Pulmonary artery endothelial cell (primary cell): ENCODE measurements around the gene CCM2. TPM values are rescaled to one million over a fixed set of nuclear protein-coding genes. Genes with fewer than 3 reads are reported as not detected.
A peak's percentile ranks its signal among the peaks of the same experiment; 100 is the strongest.
"Not testable (repeated sequence)": the region's sequence is repeated elsewhere in the genome, so short reads cannot be mapped to it uniquely, and the experiment has no call there.

Experiments used
- DNase-seq: peaks from one replicate; pipeline ENCODE4 v3.0.0-alpha.2; 2011; ENCODE audit warnings: low read depth, low spot score
- total RNA-seq: library from RNA; depleted of rRNA; stranded (reverse); fragments of >200 nt; gene quantifications from 2 replicates; pipeline ENCODE4 v1.2.3, GENCODE V29; 2014

CCM2 gene
- total RNA-seq, 1 donor from 2014 or later: 74.8 TPM

DNA sequence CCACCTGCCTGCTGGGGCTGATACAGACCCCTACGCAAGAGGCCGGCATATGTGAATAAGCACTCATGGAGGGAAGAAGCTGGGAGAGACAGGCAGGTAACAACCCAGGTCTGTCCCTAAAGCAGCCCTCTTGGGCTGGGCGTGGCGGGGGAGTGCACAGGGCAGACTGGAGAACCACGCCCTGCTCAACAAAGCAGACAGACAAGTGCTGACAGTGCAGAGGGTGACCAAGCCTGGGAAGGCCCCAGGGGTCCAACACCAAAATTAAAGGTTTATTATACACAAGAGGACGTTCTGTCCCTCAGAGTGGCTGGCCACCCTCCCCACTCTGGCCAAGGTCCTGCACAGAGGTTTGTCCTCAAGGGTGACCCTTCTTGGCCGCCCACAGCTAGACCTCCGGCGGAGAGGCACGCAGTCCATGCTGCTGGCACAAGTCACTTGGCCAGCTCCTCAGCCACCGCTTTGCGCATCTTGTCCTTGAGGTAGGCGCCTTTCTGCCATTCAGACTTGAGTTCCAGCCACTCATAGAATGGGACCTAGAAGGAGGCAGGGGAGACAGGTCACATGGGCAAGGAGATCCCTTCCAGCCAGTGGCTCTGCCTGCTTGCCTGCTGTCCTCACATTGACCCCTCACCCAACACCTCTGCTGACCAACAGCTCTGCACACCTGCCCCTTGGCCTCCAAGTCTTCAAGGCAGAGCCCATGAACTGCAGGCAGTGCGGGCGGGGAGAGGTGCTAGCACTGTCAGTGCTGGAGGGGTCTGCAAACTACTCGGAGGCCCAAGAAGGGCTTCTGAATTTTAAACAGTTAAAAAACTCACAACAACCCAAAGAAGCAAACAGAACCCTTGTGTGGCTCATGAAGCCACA lies 100.1 kb downstream of the CCM2 start:
- no peak for DNase-seq

DNA sequence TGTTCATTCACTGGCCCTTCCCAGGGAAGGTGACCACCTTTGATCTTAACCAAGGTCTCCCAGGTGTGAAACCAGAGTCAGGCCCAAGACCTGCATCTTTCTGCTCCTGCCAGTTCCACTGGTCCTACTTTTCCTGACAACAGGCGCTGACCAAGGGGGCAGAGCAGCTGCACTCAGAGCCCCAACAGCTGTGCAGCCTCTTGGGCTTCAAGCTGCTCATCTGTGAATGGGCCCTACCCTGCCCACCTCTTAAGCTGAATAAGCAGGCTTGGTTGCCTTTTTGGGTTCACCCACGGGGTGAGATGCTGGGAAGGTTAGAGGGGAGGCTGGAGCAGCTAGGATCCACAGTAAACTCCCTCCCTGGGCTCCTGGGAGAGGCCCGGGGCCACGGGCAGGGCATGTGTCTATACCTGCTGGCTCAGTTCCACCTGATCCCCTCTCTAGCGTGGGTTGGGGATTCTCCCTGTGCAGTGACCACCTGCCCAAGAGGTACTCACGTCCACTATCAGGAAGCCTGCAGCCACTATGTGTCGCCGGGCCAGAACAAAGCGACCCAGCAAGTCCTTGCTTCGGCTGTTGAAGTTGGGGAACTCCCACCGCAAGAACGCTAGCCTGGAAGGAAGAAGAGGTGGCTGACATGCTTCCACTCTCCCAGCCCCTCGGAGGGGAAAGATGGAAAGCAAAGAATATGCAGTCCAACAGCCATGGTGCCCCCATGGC lies 100.9 kb downstream of the CCM2 start:
- no peak for DNase-seq

DNA sequence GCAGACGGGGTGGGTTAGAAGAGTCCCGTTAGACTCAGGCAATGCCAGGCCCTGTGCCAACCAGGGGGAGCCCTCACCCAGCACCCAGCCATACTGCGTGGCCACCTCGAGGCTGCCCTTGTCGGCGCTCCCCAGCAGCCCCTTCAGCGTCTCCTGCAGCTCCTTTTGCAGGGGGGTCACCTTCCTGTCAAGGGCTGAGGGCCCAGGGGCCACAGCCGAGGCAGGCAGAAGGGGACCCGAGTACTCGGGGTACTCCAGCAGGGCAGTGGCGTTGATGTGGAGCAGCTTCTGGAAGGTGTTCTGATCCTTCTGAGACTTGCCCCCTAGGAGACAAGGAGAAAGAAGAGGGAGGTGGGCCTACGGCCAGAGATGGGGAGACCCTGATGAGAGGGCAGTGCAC lies 101.7 kb downstream of the CCM2 start:
- no peak for DNase-seq

DNA sequence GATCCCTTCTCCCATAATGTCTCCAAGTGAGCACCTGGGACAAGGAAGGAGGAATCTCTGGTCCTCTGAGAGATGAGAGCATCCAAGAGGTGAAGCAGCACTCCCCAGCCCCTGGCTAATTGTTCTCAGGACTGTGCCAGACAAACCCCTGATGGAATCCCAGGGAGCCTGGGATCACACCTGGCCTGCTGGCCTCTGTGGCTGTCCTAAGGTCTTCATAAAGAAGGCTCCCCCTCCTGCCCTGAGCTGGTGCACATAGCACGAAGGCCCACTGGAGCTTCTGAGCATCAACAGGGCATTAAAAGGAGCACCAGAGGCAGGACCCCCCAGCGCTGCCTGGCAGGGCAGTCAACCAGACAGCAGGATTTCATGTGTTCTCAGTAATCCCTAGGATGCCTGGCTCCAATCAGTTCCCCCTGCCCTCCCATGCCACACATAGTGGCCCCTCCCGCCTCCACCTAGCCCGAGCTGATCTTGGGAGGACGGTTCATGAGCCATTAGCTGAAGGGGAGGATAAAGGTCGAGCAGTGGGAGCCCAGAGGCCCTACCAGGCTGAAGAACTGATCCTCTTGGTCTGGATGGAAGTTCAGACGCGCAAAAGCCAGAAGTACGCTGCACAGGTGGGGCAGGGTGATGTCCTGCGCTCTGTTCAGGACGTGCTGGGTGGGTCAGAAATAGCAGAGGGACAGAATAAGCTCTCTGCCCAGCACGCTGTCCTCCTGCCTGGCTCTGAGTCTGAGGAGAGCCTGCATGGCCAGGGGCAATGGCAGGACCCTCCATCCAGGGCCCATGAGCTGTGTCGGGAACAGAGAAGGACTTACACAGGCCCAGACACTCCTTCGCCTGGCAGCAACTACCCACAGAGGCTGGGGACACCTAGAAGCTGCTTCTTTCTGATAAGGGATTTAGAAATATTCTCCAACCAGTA lies 103.0 kb downstream of the CCM2 start:
- no peak for DNase-seq

DNA sequence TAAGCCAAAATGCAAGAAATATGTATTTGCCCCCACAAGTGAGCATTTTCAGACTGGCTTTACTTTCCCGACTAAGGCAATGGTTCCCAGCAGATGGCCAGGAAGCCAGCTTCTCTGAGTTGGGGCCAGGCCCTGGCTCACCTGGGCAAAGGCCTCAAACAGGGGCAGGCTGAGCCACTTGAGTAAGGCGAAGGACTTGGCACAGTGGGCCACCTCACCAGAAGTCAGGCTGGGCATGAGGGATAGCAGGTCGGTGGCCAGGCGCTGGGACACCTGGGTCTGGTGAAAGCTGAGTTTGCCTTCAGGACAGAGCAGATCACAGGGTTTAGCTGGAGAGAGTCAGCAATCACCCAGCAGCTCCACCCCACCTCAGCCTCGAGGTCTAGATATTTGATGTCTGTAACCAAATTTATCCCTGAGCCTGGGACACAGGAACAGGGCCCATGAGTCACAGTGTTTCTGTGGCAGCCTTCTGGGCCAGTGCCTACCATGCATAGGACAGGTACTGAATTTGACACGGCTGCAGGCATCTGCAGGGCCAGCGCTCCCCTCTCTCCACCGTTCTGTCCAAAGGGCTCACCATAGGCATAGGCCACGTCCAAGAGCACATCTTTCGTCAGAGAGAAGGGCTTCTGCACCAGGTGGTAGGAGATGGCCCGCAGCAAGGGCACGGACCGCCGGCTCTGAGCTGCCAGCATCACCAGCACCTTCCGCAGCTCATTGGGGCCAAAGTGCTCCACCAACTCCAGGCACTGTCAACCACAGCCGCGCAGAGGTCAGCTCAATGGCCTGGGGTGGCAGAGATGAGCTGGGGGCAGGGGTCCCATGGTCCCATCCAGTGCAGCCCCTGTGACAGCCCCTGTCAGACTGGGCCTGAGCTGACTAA lies 104.2 kb downstream of the CCM2 start:
- DNase-seq: no peak

DNA sequence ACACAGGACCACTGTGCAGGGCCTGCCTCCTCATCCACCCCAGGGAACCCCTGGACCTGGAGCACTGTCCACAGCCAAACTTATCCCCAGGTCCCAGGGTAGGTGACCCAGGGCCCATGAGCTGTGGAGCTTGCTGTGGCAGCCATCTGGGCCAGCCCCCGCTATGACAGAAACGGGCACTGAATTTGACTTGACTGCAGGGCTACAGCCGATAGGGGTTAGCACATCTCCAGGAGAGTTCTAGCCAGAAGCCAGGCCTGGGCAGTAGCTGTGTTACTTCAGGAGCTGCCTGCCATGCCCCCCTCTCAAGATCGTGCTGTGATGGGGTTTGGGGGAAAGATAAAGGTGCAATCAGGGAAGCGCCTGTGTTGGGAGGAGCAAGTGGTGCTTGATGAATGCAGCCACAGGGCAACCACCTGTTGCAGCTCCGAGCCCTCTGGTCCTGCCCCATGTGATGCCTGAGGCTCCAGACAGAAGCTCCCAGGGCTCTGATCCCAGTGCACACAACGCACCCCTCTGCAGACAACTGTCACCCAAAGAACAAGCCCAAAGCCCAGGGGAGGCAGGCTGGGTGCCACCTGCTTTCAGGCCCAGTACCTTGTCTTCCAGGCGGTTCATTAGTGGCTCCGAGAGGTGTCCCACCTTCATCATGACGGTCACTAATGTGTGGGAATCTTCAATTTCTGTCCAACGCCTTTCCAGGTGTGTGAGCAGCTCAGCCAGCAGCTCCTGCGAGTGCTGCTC lies 105.0 kb downstream of the CCM2 start:
- DNase-seq: no peak

DNA sequence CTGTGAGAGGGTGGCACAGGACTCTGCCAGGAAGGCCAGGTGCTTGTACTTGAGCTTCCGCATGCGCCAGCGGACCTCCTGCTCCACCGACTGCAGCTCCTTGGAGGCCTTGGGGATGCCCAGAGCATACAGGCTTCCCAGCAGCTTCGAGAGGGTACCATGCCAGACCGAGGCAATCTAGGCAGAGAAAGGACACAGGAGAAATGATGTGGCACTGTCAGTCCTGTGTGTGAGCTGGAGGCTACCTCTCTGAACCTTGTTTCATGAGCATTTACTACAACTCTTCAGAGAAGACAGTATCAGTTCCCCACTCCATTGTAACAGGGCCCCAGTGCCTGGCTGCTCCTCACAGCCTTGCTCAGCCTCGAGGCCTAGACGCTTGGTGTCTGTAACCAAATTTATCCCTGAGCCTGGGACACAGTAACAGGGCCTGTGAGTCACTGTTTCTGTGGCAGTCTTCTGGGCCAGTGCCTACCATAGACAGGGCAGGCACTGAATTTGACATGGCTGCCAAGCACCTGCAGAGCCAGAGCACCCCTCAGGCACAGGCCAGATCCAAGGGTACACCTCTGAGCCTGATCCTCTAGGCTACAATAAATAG lies 105.7 kb downstream of the CCM2 start:
- no peak for DNase-seq

DNA sequence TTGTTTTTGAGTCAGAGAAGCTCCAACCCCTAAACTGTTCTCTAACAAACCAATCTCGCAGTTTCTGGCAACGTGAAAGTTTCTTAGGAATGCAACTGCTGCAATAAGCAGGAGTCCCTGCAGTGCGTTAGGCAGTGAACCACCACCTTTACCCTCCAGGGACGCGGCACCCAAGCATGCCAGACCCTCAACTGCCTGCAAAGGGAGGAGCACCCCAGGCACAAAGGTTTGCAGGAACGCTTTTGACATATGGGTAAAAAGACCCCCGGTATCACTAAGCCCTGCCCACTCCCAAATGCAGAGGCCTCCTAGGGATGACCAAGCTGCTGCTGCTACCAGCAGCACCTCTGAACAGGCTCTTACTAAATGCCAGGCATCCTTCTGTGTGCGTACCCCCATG lies 106.8 kb downstream of the CCM2 start:
- no peak for DNase-seq

DNA sequence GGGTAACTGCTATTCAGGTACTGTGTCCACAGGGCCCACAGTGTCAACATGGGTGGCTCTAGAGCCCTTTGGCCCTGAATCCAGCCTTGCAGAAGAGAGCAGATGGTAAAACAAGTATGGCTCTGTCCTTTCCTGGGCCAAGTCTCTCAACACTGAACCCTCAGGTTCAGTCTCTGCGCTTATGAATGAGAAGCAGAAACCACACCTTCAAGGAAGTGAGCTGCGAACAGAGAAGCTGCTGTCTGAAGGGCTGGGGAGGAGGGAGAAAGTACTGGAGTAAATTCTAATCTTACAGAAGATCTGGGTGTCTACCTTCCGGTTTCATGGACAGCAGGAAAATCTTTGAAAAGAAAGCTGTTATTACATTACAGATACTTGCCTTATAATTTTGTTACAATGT lies 107.4 kb downstream of the CCM2 start:
- DNase-seq: no peak

DNA sequence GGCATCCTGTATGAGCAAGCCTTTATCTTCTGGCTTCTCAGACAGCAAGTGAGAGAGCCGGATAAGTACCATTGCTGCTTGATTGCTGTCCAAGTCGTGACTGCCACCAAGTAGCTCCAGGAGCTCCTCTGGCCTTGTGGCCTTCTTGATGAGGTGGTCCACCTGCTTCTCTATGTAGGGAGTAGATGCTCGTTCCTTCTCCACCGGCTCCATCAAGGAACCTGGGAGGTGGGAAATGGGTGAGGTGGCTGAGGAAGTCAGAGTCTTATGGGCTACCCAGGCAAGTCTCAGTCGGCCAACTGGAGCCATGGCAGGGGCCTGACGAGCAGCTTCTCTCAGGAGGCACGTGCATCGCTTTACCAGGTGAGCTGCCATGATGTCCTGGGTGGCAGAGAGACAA lies 108.9 kb downstream of the CCM2 start:
- no peak for DNase-seq

DNA sequence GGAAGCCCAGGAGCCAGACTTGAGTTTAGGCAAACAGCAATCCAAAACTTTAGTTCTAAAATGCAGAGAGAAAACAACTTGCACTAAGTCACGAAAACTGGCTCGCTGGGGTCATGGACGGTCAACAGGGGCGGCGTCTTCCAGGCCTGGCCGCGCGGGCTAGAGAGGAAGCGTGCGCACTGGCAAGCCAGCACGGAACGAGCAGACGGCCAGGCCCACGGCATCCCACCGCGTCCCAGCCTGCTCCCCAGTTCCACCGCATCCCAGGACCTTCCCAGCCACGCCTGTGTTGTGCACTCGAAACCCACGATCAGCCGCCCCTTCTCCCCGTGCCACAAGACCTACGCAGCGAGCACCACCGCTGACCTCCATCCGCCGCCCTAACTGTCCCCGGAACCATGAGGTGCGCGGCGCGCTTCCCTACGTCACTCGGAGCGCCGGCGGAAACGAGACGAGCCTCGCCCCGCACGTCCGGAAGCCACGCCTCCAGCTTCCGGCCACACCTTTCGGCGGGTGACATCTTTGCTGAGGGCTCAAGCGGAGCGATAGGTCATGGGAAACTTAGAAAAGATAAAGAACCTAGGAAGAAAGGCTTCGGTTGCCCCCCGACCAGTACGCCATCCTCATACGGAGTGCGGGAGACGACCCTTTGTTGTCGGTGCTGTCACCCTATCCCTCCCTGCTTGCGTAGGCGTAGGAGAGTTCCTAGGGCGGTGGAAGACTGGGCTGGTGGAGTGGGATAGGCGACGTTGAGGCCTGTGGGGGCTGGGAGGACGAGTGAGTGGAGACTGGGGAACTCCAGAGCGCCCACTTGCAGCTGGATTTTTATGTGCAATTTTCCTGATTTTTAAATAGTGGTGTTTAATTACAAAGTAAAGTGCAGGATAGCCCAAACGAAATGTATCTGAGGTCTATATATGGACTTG lies 111.6 kb downstream of the CCM2 start, which contains the start of gene TBRG4:
Gene TBRG4, minus strand, starts transcription at position 400 of the 926 bp plus-strand sequence. CDS start 2,460 bp downstream, outside the sequence.
- peak; percentile 68 for DNase-seq

DNA sequence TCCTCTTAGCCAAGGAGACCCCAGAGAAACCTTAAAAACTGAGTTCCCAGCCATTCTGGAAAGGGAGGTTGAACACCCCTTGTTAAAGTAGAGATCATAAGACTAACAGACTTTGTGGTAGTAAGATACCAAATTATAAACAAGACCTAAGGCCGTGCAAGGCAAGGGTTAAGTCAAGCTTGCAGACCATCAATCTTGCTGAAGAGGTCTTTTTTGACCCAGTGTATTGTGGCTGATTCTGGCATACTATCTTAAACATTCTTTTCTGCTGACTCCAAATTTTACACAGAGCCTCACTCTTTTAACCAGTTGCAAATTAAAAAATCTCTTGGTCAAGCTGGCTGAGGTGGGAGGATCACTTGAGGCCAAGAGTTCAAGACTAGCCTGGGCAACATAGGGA lies 112.6 kb downstream of the CCM2 start:
- DNase-seq: no peak

DNA sequence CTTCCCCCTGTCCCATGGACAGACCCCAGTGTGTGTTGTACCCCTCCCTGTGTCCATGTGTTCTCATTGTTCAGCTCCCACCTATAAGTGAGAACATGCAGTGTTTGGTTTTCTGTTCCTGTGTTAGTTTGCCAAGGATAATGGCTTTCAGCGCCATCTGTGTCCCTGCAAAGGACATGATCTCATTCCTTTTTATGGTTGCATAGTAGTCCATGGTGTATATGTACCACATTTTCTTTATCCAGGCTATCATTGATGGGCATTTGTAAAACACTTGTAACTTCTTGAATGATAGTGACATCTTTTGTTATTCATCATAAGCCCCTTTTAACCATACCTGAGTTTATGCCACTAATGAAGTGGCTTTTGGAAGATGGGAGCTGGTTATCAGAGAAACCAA lies 114.3 kb downstream of the CCM2 start:
- DNase-seq: not testable (repeated sequence)

DNA sequence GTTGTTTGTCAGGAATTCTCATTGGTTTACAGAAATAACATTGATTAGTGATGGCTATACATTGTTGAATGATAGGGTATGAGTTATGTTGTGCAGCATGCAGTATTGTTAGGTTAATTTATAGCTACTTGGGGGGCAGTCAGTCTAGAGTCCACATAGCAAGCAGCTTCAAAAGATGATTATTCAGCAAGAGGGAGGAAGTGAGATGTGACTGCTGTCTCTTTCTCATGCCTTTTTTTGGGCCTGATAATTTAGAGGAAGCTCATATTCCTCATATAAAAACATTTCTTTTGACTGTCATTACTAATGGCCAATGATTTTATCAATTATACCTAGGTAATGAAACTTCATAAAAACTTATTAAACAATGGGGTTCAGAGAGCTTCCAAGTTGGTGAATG lies 114.9 kb downstream of the CCM2 start:
- no peak for DNase-seq

DNA sequence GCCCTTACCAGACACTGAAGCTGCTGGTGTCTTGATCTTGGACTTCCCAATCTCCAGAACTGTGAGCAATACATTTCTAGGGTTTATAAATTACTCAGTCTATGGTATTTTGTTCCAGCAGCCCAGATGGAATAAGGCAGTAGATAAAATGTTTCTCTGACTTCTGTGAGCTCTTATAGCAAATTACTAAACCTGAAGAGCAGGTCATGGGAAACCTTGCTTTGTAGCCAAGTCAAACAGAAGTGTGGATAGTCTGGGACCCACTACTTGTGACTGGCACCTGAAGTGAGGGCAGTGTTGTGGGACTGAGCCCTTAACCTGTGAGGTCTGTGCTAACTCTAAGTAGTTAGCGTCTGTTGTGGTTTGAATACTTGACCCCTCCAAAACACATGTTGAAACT lies 116.0 kb downstream of the CCM2 start:
- no peak for DNase-seq

DNA sequence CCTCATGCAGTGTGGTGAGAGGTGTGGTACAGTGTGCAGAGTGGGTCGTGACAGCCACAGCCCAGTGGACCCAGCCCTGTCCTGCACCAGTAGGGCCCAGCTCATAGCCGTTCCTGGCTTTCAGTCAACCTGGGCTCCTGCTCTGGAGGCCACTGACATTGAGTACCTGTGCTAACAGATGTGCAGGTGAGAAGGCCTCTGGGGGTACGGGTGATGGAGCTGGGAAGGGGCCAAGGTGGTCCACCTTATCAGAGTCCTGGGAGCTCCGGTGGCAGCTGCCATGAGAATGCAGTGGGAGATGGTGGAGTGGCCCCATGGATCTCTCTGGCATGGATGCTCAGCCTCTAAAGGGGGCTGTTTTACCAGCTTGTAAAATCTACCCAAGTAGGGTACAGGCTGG lies 117.6 kb downstream of the CCM2 start:
- no peak for DNase-seq

DNA sequence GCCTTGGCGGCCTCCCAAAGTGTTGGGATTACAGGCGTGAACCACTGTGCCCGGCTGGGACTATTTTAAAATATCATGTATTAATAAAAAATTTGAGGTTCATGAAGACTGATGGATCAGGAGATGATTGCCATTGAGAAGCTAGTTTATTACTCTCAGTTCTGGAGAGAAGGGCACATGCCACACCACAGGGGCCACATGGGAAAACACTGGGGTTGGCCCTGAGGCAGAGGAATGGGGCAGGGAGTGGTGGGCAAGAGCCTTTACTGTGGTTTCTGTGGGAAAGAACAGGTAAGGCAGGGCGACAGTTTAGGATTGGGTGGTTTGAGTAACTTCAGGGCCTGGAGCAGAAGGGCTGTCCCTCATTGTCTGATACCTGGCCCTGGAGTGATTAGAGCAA lies 118.3 kb downstream of the CCM2 start:
- DNase-seq: no peak

DNA sequence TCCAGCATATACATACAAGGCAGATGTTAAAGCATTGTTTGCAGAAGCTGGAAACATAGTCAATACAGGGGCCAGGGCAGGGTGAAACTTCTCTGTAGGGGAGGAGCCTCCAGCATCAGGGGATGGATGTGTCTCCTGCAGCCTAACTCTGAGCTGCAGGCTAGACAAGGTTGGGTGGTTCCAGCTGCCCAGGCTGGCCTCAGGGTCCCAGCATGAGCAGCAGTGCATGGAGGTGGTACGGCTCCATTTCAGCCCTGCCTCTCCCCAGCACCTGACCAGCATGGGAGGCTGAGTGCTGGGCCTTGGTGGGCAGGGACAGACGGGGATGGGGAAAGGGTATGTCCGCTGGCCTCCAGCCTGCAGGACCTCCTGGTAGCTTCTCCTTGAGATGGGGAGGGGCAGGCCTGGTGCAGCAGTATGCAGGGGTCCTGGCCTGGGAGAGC lies 118.9 kb downstream of the CCM2 start:
- DNase-seq: no peak
